ENCODE measurements around the gene METTL13.

- no peak for TF ChIP-seq CTCF (conservative IDR thresholded peaks at IDR 0.05 in 1 of 2, IDR thresholded peaks at IDR 0.05 in 1 of 2; ENCODE audit: extremely low read depth in 1 of 2, insufficient read depth in 1 of 2, low read depth in 1 of 2, low read length in 2 of 2)
- no peak for TF ChIP-seq EZH2 (IDR thresholded peaks at IDR 0.05; ENCODE audit: borderline replicate concordance, low read length)
Measured at GRCh38 chr1:171736196-171736595, 45.3 kb upstream of the METTL13 start.
